IMR-90 (cell line): ENCODE measurements around the gene CDKAL1. TPM values are rescaled to one million over a fixed set of nuclear protein-coding genes. Genes with fewer than 3 reads are reported as not detected.

Source experiments
- ATAC-seq: fragments of 200-7000 bp; cut with Tn5 transposase; 2 replicates; pipeline ENCODE4 v1.9.1; 2020; ENCODE audit warnings: low read depth, mild to moderate bottlenecking, moderate library complexity
- BruUV-seq: library from RNA; stranded (reverse); fragments of 400-500 nt; replicated peaks from 2 replicates; lab custom pipeline; 2021; lab: Mats Ljungman, UMichigan
- CTCF ChIA-PET: fragments of 300-600 bp; formaldehyde crosslinking; extraction: SDS; loops from one replicate; lab custom pipeline; 2021; ENCODE audit warnings: antibody characterized with exemption; lab: Yijun Ruan, JAX
- POLR2A ChIA-PET: fragments of 300-600 bp; sonication (Branson Sonifier 250); formaldehyde crosslinking; loops from one replicate; lab custom pipeline; 2022; ENCODE audit warnings: antibody characterized with exemption; ENCODE audit not compliant: unreplicated experiment; lab: Charles Lee
- DNase-seq: peaks from one replicate; pipeline ENCODE4 v3.0.0; 2013
- H2AFZ ChIP-seq: replicated peaks from 2 replicates; pipeline ENCODE3; 2013; ENCODE audit warnings: low read length, mild to moderate bottlenecking; ENCODE audit not compliant: poor library complexity
- H2AK5ac ChIP-seq: 2 replicates; pipeline ENCODE4 v1.6.1; 2013; ENCODE audit warnings: low read depth, low read length, inconsistent platforms
- H2AK9ac ChIP-seq: replicated peaks from 2 replicates; pipeline ENCODE3; 2013; ENCODE audit warnings: mild to moderate bottlenecking, low read depth, low read length, moderate library complexity; ENCODE audit not compliant: poor library complexity
- H2BK120ac ChIP-seq: 2 replicates; pipeline ENCODE4 v1.6.1; 2013; ENCODE audit warnings: low read depth, low read length, inconsistent platforms
- H2BK15ac ChIP-seq: 3 replicates; pipeline ENCODE4 v1.6.1; 2013; ENCODE audit warnings: low read depth, low read length, inconsistent platforms
- H2BK20ac ChIP-seq: 2 replicates; pipeline ENCODE4 v1.6.1; 2013; ENCODE audit warnings: low read depth, mild to moderate bottlenecking, inconsistent platforms, low read length, moderate library complexity
- H2BK5ac ChIP-seq: 2 replicates; pipeline ENCODE4 v1.6.1; 2013; ENCODE audit warnings: mild to moderate bottlenecking, low read depth, low read length, inconsistent platforms; ENCODE audit not compliant: poor library complexity, severe bottlenecking
- H3K14ac ChIP-seq: replicated peaks from 2 replicates; pipeline ENCODE4 v1.6.1; 2013; ENCODE audit warnings: low read depth, low read length, inconsistent platforms
- H3K18ac ChIP-seq: 2 replicates; pipeline ENCODE4 v1.6.1; 2013; ENCODE audit warnings: low read depth, low read length, control low read depth
- H3K23ac ChIP-seq: 2 replicates; pipeline ENCODE4 v1.6.1; 2013; ENCODE audit warnings: low read depth, low read length, inconsistent platforms
- H3K27ac ChIP-seq: 2 replicates; pipeline ENCODE4 v1.5.1; 2013; ENCODE audit warnings: mild to moderate bottlenecking, control low read depth, low read length; ENCODE audit not compliant: insufficient read depth
- H3K27me3 ChIP-seq: 2 replicates; pipeline ENCODE4 v1.6.1; 2013; ENCODE audit warnings: low read length; ENCODE audit not compliant: control insufficient read depth, insufficient read depth
- H3K36me3 ChIP-seq: 2 replicates; pipeline ENCODE4 v1.6.1; 2013; ENCODE audit warnings: low read length, mixed read lengths; ENCODE audit not compliant: control insufficient read depth, insufficient read depth
- H3K4ac ChIP-seq: 2 replicates; pipeline ENCODE4 v1.6.1; 2013; ENCODE audit warnings: low read depth, low read length, inconsistent platforms
- H3K4me1 ChIP-seq: 2 replicates; pipeline ENCODE4 v1.6.1; 2013; ENCODE audit warnings: low read length, mixed read lengths; ENCODE audit not compliant: control insufficient read depth, insufficient read depth
- H3K4me2 ChIP-seq: 2 replicates; pipeline ENCODE4 v1.6.1; 2013; ENCODE audit warnings: low read depth, mild to moderate bottlenecking, control low read depth, low read length, moderate library complexity
- H3K4me3 ChIP-seq: 2 replicates; pipeline ENCODE4 v1.5.1; 2013; ENCODE audit warnings: low read depth, mild to moderate bottlenecking, control low read depth, low read length, moderate library complexity; ENCODE audit not compliant: insufficient read depth
- H3K56ac ChIP-seq: 2 replicates; pipeline ENCODE4 v1.6.1; 2013; ENCODE audit warnings: low read length, inconsistent platforms; ENCODE audit not compliant: insufficient read depth; ENCODE audit errors: extremely low read depth
- H3K79me1 ChIP-seq, 2 experiments: 2 replicates each; pipeline ENCODE4 v1.6.1; 2013; ENCODE audit warnings: low read length in 2 of 2, inconsistent platforms in 1 of 2, low read depth in 1 of 2
- H3K9ac ChIP-seq: 2 replicates; pipeline ENCODE4 v1.6.1; 2013; ENCODE audit warnings: low read depth, low read length, control low read depth
- H3K9me1 ChIP-seq: 2 replicates; pipeline ENCODE4 v1.6.1; 2013; ENCODE audit warnings: low read length, inconsistent platforms; ENCODE audit not compliant: insufficient read depth
- H3K9me3 ChIP-seq: 2 replicates; pipeline ENCODE4 v1.6.1; 2013; ENCODE audit warnings: low read length; ENCODE audit not compliant: control insufficient read depth, insufficient read depth
- H4K20me1 ChIP-seq: 2 replicates; pipeline ENCODE4 v1.6.1; 2013; ENCODE audit warnings: low read length, inconsistent platforms; ENCODE audit not compliant: insufficient read depth
- H4K5ac ChIP-seq: 2 replicates; pipeline ENCODE4 v1.6.1; 2013; ENCODE audit warnings: mild to moderate bottlenecking, low read depth, low read length, control low read depth
- H4K8ac ChIP-seq, 2 experiments: 2 replicates each; pipeline ENCODE4 v1.6.1; 2013; ENCODE audit warnings: low read depth in 2 of 2, low read length in 2 of 2, control low read depth in 1 of 2, inconsistent platforms in 1 of 2
- H4K91ac ChIP-seq: 2 replicates; pipeline ENCODE4 v1.6.1; 2013; ENCODE audit warnings: low read depth, low read length, inconsistent platforms; ENCODE audit not compliant: insufficient read depth
- CEBPB ChIP-seq: IDR thresholded peaks from 2 replicates; pipeline ENCODE4 v1.6.1; 2012; ENCODE audit warnings: low read depth, low read length, improper control_type of control experiment
- FOS ChIP-seq: fragments of 150-350 bp; IDR thresholded peaks from 2 replicates; pipeline ENCODE4 v1.6.1; 2016; ENCODE audit warnings: low read depth, low read length
- MAFK ChIP-seq: IDR thresholded peaks from 2 replicates; pipeline ENCODE4 v1.6.1; 2012; ENCODE audit warnings: low read depth, low read length, improper control_type of control experiment
- MAZ ChIP-seq: IDR thresholded peaks from 2 replicates; pipeline ENCODE4 v1.6.1; 2012; ENCODE audit warnings: low read depth, mild to moderate bottlenecking, low read length, improper control_type of control experiment, moderate library complexity, borderline replicate concordance
- MXI1 ChIP-seq: IDR thresholded peaks from 2 replicates; pipeline ENCODE4 v1.6.1; 2012; ENCODE audit warnings: low read depth, mild to moderate bottlenecking, low read length, moderate library complexity, borderline replicate concordance
- POLR2A ChIP-seq: IDR thresholded peaks from 2 replicates; pipeline ENCODE4 v1.6.1; 2012; ENCODE audit warnings: mild to moderate bottlenecking, low read depth, low read length
- RAD21 ChIP-seq: IDR thresholded peaks from 2 replicates; pipeline ENCODE4 v1.6.1; 2012; ENCODE audit warnings: low read length, improper control_type of control experiment
- RCOR1 ChIP-seq: IDR thresholded peaks from 2 replicates; pipeline ENCODE4 v1.6.1; 2012; ENCODE audit warnings: mild to moderate bottlenecking, low read length, improper control_type of control experiment; ENCODE audit not compliant: insufficient replicate concordance
- RFX5 ChIP-seq: IDR thresholded peaks from 2 replicates; pipeline ENCODE4 v1.8.0; 2012; ENCODE audit warnings: low read depth, mild to moderate bottlenecking, low read length, moderate library complexity
- SMC3 ChIP-seq: fragments of 150-350 bp; IDR thresholded peaks from 2 replicates; pipeline ENCODE4 v1.6.1; 2016; ENCODE audit warnings: low read depth, mild to moderate bottlenecking, antibody characterized with exemption, low read length, moderate library complexity
- WGBS, 2 experiments: methylation state at CpG; one replicate each; pipeline versions ENCODE4 v1.1.5 to v1.1.7; 2013; ENCODE audit warnings: missing lambda C conversion rate in 2 of 2; ENCODE audit not compliant: insufficient read length in 1 of 2; ENCODE audit errors: extremely low coverage in 2 of 2; 5-methylcytosine and 5-hydroxymethylcytosine counted together
- dilution Hi-C: fragments of 300-500 bp; cut with HindIII; formaldehyde crosslinking; loops from one replicate; pipeline ENCODE4 v1.14.3; 2018; ENCODE audit warnings: low sequenced_read_pairs; ENCODE audit not compliant: unreplicated experiment
- in situ Hi-C: fragments of 300-500 bp; cut with MboI; formaldehyde crosslinking; loops from 3 replicates; pipeline ENCODE4 v1.14.3; 2019; ENCODE audit warnings: low sequenced_read_pairs, inconsistent platforms, mixed read lengths
- intact Hi-C: fragments of 100-400 bp; cut with micrococcal nuclease; formaldehyde crosslinking; loops from 2 replicates; pipeline ENCODE4 v1.10.0; 2022
- polyA plus RNA-seq, 3 experiments: library from polyadenylated mRNA; depleted of rRNA; stranded (reverse); fragments of >200 nt; gene quantifications; 2 replicates each; pipeline ENCODE4 v1.2.3, GENCODE V29; 2012; ENCODE audit warnings: low replicate concordance in 1 of 3
- total RNA-seq: library from RNA; depleted of rRNA; stranded (reverse); fragments of >200 nt; gene quantifications from 2 replicates; pipeline ENCODE4 v1.2.3, GENCODE V29; 2012
- TF ChIP-seq, protein P1 (sequence below): conservative IDR thresholded peaks from 2 replicates; pipeline ENCODE4 v1.5.1; 2012; ENCODE audit warnings: mild to moderate bottlenecking, low read depth, low read length, improper control_type of control experiment
- TF ChIP-seq, protein P2 (sequence below): fragments of 150-350 bp; IDR thresholded peaks from 2 replicates; pipeline ENCODE4 v1.6.1; 2016; ENCODE audit warnings: low read depth, mild to moderate bottlenecking, low read length, moderate library complexity, borderline replicate concordance
- TF ChIP-seq, protein P3 (sequence below): fragments of 150-350 bp; IDR thresholded peaks from 2 replicates; pipeline ENCODE4 v1.6.1; 2017; ENCODE audit warnings: mild to moderate bottlenecking, antibody characterized with exemption, low read length, low read depth

CDKAL1 gene
- total and polyA plus RNA-seq, 2 of the 4 experiments (the other 2 are of a cell fraction) = 3.7 to 13.1 TPM

DNA sequence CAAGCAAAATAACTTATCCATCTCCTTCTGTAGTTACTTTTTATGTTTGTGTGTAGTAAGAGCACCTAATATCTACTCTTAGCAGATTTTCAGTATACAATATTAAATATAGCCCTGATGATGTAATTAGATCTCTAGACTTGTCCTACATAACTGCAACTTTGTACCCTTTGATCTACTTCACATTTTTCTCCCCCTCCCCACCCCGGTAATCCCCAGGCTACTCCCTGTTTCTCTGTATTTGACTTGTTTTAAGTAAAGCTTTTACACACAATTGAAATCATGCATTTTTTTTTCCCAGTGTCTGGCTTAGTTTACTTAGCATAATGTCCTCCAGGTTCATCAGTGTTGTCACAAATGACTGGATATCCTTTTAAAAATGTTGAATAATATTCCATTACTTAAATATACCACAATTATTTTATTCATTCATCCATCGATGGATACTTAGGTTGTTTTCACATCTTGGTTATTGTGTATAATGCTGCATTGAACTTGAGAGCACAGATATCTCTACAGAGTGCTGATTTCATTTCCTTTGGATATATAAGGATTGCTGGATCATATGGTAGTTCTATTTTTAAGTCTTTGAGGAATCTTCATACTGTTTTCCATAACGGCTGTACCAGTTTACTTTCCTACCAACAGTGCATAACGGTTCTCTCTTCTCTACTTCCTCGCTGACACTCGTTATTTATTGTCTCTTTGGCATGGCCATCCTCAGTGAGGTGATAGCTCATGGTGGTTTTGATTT, 212.7 kb downstream of the CDKAL1 start:
- peaks cover 0 to 17% of the 10 kb centered on the region in 2 experiments; a peak in 3 of 4 replicates for H3K79me1 ChIP-seq
- POLR2A ChIA-PET = no interaction called here

More for the DNA sequence above, 212.7 kb downstream of the CDKAL1 start:
- H2BK5ac ChIP-seq = no peak overlapping the region
- no peak overlapping the region for H3K4me2 ChIP-seq
- TF ChIP-seq RCOR1 (no peak), POLR2A (no peak), MAZ (no peak), MAFK (no peak), SMC3 (no peak), MXI1 (no peak), CEBPB (no peak), FOS (no peak), RAD21 (no peak), RFX5 (no peak)
- TF ChIP-seq, protein P1, sequence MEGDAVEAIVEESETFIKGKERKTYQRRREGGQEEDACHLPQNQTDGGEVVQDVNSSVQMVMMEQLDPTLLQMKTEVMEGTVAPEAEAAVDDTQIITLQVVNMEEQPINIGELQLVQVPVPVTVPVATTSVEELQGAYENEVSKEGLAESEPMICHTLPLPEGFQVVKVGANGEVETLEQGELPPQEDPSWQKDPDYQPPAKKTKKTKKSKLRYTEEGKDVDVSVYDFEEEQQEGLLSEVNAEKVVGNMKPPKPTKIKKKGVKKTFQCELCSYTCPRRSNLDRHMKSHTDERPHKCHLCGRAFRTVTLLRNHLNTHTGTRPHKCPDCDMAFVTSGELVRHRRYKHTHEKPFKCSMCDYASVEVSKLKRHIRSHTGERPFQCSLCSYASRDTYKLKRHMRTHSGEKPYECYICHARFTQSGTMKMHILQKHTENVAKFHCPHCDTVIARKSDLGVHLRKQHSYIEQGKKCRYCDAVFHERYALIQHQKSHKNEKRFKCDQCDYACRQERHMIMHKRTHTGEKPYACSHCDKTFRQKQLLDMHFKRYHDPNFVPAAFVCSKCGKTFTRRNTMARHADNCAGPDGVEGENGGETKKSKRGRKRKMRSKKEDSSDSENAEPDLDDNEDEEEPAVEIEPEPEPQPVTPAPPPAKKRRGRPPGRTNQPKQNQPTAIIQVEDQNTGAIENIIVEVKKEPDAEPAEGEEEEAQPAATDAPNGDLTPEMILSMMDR = no peak
- TF ChIP-seq, protein P2, sequence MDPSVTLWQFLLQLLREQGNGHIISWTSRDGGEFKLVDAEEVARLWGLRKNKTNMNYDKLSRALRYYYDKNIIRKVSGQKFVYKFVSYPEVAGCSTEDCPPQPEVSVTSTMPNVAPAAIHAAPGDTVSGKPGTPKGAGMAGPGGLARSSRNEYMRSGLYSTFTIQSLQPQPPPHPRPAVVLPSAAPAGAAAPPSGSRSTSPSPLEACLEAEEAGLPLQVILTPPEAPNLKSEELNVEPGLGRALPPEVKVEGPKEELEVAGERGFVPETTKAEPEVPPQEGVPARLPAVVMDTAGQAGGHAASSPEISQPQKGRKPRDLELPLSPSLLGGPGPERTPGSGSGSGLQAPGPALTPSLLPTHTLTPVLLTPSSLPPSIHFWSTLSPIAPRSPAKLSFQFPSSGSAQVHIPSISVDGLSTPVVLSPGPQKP = no peak
- TF ChIP-seq, protein P3, sequence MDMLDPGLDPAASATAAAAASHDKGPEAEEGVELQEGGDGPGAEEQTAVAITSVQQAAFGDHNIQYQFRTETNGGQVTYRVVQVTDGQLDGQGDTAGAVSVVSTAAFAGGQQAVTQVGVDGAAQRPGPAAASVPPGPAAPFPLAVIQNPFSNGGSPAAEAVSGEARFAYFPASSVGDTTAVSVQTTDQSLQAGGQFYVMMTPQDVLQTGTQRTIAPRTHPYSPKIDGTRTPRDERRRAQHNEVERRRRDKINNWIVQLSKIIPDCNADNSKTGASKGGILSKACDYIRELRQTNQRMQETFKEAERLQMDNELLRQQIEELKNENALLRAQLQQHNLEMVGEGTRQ = no peak
- no peak overlapping the region for H2AK5ac ChIP-seq
- in situ Hi-C loops = no loop called here
- H3K9me1 ChIP-seq = no peaks in the 10 kb centered on the region
- no peak overlapping the region for H3K27ac ChIP-seq
- no peak overlapping the region for H3K23ac ChIP-seq
- H3K18ac ChIP-seq = no peak overlapping the region
- no peak overlapping the region for H4K8ac ChIP-seq
- dilution Hi-C loops = no loop called here
- H4K20me1 ChIP-seq = no peaks in the 10 kb centered on the region
- no peak overlapping the region for H4K91ac ChIP-seq
- H3K14ac ChIP-seq = no peak overlapping the region
- H3K36me3 ChIP-seq = no peaks in the 10 kb centered on the region
- no TSS peak for BruUV-seq
- WGBS, 2 experiments = 0% methylated on average over 1 of the region's 6 CpGs; no CpG with 5 or more reads in 1 of the 2 experiments
- H4K5ac ChIP-seq = no peak overlapping the region
- H2AFZ ChIP-seq = no peak overlapping the region
- H2AK9ac ChIP-seq = no peak overlapping the region
- no peak overlapping the region for H3K4ac ChIP-seq
- no peak overlapping the region for H2BK20ac ChIP-seq
- DNase-seq (no peak), ATAC-seq (no peak)
- H2BK120ac ChIP-seq = no peak overlapping the region
- H3K56ac ChIP-seq = no peak overlapping the region
- no peak overlapping the region for H2BK15ac ChIP-seq
- H3K4me1 ChIP-seq = peaks cover 3% of the 10 kb centered on the region; the same call in 1 of the 2 replicates
- intact Hi-C loops = no loop called here
- no peaks in the 10 kb centered on the region for H3K27me3 ChIP-seq
- H3K9me3 ChIP-seq = no peaks in the 10 kb centered on the region
- no peak overlapping the region for H3K4me3 ChIP-seq
- CTCF ChIA-PET = no interaction called here
- no peak overlapping the region for H3K9ac ChIP-seq
